CD4-positive, alpha-beta T cell treated with Interleukin-15 for 4 hours (primary cell): Measurements from ENCODE around the gene LRP2.
"Not testable (repeated sequence)": the region's sequence is repeated elsewhere in the genome, so short reads cannot be mapped to it uniquely, and the experiment has no call there.

Experiments
- DNase-seq: peaks from one replicate; pipeline ENCODE4 v3.0.0-alpha.2; 2020; ENCODE audit warnings: low spot score

The LRP2 gene

DNA sequence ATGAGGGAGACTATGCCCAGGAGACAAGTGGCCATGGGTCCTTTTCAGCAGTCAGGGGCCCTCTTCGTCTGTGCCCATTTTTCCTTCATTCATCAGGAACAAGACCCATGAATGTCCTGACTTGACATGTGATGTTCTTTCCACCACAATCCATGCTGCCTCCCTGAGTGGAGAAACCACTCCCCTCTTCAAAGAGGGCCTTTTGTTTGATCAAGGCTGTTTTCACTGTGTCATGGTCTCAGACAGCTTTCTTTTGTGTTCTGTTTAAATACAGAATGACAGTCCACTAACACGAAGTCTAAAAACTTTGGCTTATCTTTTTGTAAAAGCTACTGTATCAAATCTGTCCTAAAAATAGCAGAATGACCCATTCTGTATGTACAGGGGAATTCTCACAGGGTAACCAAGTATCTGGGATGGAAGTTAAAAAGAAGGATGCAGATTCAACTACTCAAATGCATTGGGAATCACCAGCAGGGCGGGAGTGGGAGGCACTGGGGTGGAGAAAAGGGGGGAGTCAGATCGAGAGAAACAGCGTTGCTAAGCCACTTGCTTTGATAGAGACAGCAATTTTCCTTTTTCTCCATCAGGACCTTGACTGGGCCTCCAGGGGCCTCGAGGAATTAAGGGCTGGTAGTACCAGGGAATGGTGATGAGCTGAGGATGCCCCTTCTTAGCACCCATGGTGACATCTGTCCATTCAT is 13.9 kb downstream of the LRP2 start:
- DNase-seq = no peak

DNA sequence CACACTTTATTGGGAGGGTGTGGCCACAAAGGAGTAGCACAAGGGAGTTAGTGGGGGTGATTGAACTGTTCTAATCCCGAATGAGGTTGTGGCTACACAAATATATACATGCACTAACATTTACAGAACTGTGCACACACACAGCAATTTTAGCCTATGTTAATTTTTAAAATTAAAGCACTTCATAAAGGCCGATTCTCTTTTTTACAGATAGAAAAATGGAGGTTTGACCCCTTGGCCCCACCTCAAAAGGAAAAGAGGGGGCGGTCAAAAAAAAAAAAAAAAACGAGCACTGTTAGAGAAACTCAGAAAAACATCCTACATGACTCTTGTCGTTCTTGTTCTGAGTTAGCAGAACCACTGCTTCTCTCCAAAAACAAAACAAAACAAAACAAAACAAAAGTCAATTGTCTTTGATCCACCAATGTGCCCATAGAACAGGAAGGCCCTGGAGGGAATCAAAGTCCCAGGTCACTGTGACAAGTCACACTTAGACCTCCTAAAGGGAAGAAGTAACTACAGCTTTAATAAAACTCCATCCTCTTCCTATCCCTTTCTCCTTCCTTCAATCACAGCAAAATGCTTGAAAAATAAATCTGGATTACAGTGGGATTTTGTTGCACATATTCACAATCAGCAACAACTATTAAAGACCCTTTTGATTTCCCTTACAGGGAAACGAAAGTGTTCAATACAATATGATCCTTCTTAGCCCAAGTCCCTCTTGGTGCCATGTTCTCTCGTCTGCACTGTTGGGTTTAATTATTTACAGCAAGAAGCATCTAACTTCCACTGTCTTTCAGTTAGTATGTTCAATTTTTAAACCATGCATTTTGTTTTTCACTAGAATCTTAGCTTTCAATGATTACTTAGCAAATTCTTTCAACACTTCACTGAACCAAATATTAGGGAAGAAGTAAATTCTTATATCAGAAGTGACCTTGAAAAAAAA is 16.6 kb downstream of the LRP2 start:
- DNase-seq = no peak

DNA sequence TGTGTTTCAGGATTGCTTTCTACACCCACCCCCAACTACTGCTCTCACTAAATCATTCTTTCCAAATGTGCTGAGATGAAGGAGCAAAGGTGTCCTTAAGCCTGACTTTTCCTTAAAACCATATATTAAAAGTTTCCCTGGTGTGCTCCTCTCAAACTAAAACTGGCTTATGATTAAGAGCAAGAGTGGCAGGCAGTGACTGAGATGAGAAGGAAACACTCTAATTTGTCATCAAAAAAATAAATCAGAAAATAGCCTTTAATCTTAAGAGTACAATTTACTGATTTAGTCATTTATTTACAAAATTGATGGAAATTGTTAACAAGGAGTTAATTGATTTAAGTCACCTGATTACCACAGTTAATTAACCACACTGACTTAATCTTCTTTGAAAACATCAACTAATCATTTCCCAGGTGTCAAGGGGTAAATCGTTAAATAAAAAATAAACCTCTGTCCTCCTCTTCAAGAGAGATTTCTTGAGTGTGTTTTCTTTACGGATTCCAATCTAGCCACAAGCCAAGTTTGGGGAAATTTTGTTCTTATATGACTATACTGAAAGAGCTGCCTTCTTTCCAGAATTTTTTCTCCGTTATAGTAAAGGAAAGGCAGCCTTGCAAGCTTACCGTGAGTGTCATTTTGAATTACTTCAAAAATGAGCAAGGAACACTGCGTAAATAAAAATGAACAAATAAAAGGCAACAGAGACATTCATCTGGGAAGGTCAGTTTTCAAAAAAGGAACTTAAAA is 17.4 kb downstream of the LRP2 start:
- DNase-seq = no peak

DNA sequence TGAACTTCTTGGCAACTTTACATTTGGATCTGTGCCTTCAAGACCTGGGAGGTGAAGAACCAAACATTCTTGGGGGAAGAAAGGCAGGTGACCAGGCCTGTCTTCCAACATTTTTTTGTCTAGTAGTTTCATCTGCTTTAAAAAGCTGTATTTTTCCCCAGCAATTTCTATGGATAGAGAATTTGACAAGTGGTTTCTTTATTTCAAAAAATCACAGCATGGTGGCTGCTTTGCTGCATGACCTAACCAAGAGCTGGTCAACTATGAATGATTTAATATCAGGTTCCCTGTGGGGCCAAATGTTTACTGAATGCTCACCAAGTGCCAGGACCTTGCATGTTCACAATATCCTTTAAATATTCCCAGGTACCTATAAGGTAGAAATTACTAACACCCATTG is 19.1 kb downstream of the LRP2 start:
- DNase-seq = no peak

DNA sequence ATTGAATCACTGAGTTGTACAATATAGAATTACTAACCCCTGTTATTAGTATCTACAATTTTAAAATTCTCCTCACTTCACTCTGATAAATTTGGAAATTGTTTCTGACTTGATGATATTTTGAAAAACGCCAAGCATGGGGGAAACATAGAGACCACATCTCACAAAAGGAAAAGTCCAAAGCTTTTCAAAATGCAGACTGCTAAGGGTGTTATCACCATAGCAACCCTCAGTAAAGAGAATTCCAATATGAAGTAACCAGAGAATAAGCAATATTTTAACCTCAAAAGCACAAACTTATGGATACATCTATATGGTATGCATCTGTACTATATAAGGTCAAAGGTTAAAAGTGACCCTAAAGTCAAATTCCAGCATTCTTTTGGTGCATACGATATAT is 22.7 kb downstream of the LRP2 start:
- DNase-seq = no peak

DNA sequence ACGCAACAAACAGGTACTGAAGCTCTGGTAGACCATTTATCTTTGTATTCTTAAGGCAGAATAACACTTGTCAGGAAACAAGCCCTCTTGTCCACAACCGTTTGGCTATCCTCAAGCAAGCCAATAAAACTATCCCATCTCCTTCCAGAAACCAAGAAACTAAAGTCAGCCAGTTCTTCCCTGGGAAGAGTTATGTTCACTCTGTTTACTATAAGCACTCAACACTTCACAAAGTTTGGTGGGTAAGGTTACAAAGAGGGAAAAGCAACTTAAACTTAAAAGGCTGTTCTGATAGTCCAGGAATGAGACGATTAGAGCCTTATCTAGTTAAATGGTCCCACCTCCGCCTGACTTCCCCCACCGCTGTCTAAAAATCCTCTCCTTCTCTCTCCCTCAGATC is 25.6 kb downstream of the LRP2 start:
- no peak for DNase-seq

DNA sequence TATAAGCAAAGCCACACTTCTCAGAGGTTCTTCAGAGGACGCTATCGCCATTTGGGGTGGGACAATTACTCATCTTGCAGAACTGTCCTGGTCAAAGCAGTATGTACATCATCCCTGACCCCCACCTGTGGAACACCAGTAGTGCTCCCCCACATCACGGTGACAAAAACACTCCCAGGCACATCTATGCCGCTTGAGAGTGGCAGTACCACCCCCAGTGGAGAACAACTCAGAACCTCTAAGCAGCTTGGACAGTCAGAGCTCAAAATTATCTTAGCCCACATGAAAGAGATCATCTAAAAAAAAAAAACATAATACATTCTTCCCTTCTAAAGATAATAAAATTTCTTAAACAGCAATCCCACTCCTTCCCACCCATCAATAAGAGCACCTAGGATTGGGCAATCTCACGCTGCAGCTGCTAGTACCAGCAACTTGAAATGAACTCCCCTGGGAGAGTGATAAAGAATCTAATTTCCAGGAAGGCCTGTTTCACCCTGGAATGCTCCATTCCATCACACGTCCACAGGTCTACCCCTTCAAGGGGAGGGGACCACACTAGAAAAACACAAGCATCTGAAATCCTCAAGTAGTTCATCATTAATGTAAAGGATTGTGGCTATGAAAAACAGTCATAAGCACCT is 31.7 kb downstream of the LRP2 start:
- DNase-seq = no peak

DNA sequence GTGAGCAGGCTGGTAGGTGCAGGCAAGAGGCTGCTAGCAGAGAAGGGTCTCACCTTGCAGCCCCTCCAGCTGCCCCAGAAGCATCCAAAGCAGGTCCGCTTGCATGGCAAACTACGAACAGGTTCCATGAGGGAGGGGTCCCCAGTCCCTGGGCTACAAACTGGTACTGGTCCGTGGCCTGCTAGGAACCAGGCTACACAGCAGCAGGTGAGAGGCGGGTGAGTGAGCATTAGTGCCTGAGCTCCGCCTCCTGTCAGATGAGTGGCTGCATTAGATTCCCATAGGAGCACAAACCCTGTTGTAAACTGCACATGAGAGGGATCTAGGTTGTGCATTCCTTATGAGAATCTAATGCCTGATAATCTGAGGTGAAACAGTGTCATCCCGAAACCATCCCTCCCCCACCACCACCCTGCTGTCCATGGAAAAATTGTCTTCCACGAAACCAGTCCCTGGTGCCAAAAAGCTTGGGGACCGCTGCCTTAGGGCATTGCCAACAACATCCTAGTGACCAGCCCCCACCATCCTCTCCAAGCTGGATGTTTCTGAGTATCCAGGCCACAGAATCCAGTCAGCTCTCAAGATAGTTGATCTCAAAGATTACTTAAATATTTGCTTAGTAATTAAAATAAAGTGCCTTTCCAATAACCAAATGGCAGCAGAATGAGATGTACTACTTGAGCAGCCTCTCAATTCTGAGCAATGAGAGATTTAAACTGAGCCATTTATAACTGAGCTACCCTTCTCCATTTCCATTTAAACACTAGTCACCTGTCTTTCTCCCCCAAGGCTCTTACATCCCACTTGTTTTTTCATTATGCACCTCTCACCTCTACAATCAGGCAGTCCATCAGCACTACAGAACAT is 32.4 kb downstream of the LRP2 start:
- no peak for DNase-seq

DNA sequence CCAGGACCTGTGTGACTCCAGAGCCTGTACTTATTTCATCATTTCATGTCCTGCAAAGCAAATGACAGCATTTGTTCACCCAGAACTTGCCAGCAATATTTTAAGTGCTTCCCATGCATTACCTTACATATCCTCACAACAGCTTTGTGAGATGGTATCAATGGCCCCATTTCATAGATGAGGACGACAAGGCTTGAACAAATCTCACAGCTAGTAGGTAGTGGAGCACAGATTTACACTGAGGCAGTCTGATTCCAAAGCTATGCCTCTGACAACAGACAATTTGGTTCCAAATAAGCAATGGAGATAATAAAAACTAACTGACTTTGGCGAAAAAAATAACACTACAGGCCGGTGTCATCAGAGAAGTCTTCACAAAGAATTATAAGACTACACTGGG is 33.5 kb downstream of the LRP2 start:
- DNase-seq = no peak

DNA sequence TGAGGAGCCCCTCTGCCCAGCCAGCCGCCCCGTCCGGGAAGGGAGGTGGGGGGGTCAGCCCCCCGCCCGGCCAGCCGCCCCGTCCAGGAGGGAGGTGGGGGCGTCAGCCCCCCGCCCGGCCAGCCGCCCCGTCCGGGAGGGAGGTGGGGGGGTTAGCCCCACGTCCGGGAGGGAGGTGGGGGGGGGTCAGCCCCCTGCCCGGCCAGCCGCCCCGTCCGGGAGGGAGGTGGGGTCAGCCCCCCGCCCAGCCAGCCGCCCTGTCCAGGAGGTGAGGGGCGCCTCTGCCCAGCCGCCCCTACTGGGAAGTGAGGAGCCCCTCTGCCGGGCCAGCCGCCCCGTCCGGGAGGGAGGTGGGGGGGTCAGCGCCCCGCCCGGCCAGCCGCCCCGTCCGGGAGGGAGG is 34.5 kb downstream of the LRP2 start:
- not testable (repeated sequence) for DNase-seq

DNA sequence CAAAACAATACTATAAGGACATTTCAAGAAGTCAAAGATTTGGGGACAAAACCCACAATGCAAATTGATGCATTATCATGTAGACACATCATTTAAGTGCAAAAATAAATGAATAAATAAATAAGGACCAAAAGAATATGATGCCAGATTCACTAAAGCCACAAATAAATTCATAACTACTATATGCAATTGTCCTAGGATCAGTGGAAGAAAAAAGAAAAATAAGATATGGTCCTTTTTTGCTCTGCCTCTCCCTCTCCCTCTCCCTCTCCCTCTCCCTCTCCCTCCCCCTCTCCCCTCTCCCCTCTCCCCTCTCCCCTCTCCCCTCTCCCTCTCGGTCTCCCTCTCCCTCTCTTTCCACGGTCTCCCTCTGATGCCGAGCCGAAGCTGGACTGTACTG is 36.4 kb downstream of the LRP2 start:
- not testable (repeated sequence) for DNase-seq

DNA sequence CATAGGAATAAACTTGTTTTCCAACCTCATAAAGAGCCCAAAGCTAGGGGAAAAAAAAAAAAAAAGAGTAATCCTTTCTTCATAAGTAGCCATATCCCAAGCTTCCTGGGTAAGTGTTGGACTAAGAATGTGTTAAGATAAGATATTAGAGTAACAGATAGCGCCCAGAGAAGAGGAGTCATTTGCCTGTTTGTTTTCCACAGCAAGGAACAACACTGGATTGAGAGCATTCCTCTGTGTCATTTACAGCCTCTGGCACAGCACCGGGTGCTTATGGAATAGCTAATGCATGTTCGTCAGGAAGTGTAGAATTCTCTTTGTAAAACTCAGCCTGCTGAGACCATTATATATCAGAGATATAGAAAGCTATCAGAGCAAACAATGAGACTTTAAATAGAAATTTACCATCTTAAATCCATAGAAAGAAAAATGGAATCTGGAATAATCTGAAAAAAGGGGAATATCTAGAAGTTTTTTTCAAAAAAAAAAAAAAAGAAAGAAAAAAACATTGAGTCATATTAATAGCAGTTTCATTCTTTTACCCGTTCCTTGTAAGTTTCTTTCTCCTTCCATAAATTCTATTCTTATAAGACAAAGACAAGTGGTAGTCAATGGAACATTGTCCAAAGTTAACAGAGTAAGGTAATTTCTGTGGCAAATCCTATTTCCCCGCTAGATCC is 37.6 kb downstream of the LRP2 start:
- DNase-seq = no peak

DNA sequence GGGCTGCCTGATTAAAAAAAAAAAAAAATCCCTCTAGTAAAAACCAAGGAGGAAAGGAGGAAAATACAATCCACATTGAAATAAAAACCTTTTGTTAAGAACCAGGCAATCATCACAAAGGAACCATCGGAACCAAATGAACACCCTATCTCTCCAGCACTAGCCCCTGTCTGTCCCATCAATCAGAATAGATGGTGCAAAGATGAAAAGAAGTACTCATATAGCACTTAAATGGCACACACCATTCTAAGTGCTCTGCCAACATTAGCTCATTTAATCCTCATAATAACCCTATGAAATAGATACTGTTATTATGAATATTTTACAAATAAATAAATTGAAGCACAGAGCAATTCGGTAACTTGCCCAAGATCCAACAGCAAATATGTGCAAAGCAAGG is 38.5 kb downstream of the LRP2 start:
- DNase-seq = no peak

DNA sequence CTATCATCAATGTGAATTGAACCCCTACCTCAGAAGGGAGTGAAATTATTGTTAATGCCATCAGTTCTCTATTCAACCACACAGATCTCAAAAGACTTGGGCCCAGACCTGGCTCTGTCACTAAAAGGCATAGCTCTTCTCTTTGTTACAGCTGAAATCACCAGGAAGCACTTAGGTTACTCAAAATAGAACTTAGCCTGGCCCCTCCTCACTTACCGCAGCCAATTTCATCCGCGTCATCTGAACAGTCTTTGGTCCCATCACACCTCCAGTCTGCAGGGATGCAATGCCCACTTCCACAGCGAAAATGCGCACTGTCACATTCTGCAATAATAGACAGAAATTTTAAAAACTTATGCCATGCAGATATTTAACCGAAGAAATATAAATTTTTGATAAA is 41.8 kb downstream of the LRP2 start:
- no peak for DNase-seq

DNA sequence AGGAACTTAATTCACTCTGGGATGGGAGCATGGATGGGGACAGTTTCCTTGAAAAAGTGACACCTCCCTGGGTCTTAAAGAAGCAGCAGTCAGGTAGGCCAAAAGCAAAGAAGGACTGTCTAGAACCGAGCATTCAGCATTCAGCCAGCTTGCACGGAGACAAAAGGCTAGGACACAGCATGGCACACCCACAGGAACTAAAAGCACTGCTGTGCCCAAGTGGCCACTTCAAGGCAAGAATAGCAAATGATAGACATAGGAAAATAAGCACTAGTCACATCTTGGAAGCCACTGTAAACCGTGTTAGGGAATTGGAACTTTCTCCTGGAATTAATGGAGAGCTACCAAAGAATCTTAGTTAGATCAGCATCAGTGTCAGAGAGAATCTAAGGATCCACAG is 47.0 kb downstream of the LRP2 start:
- no peak for DNase-seq

DNA sequence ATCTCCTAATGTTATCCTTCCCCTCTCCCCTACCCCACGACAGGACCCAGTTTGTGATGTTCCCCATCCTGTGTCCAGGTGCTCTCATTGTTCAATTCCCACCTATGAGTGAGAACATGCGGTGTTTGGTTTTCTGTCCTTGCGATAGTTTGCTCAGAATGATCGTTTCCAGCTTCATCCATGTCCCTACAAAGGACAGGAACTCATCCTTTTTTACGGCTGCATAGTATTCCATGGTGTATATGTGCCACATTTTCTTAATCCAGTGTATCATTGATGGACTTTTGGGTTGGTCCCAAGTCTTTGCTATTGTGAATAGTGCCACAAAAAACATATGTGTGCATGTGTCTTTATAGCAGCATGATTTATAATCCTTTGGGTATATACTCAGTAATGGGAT is 54.0 kb downstream of the LRP2 start:
- not testable (repeated sequence) for DNase-seq

DNA sequence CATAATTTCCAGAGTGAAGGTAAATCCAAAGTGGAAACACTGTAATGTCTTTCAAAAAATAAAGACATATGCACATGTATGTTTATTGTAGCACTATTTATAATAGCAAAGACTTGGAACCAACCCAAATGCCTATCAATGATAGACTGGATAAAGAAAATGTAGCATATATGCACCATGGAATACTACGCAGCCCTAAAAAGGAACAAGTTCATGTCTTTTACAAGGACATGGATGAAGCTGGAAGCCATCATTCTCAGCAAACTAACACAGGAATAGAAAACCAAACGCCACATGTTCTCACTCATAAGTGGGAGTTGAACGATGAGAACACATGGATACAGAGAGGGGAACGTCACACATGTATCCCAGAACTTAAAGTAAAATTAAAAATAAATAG is 57.6 kb downstream of the LRP2 start:
- DNase-seq = not testable (repeated sequence)

DNA sequence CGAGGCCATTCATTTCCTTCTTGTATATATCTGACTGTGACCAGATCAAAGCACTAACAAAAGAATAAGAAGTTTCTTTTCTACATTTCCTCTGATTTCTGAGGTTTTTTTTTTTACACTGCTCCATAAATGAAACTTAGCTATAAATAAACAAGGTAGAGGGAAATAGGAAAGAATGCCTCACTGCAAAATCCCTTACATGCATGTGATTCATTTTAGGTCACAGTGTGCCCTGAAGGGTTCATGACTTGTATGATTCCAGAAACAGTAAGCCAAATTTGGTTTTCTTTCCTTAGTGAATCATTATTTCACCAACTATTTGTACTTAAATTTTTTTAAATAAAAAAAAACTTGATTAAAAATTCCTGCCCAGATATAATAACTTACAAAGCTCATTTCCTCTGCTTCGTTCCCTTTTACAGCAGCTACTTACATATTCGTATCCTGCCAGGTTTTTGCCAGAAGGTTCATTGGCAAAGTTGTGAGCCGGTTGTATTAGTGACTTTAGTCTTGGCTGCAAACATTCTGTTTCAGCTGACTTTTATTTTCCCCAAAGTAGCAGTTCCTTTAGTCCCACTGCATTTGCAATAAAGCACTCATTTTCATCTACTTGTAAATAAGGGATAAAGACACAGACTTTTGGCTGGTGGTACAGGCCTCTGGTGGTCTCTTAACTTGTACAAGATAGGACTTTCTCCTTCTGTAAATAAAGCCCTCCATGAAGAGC is 58.6 kb downstream of the LRP2 start:
- DNase-seq = no peak

DNA sequence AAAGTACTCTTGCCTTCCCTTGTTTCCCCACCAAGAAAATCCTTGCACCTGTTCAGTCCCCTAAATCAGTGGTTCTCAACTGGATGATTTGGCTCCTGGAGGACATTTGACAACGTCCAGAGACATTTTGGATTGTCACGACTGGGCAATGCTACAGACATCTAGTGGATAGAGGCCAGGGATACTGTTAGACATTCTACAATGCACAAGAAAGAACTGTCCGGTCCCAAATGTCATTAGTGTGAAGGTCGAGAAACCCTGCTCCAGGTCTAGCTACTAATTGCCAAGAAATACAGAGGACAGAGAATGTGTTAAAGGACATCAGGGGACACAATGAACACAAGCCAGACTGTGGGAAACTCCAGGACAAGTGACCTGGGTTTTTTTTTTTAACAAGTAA is 60.0 kb downstream of the LRP2 start:
- DNase-seq = no peak
